Muscle of leg (tissue), 16 donors: ENCODE results near the gene DEDD2. TPM values are rescaled to one million over a fixed set of nuclear protein-coding genes. Genes with fewer than 3 reads are reported as not detected.
"Not testable (repeated sequence)": the region's sequence is repeated elsewhere in the genome, so short reads cannot be mapped to it uniquely, and the experiment has no call there.

Source experiments
- DNase-seq: peaks from one replicate; pipeline ENCODE4 v3.0.0; 2013
- H3K27ac ChIP-seq: one replicate; pipeline ENCODE4 v1.5.1; 2013; ENCODE audit warnings: mild to moderate bottlenecking, low read length, control low read depth
- H3K27me3 ChIP-seq: one replicate; pipeline ENCODE4 v1.6.1; 2013; ENCODE audit warnings: low read length; ENCODE audit not compliant: control insufficient read depth, insufficient read depth
- H3K36me3 ChIP-seq: one replicate; pipeline ENCODE4 v1.6.1; 2013; ENCODE audit warnings: low read length; ENCODE audit not compliant: control insufficient read depth, insufficient read depth
- H3K4me1 ChIP-seq: one replicate; pipeline ENCODE4 v1.6.1; 2013; ENCODE audit warnings: low read length; ENCODE audit not compliant: control insufficient read depth, insufficient read depth
- H3K4me3 ChIP-seq: one replicate; pipeline ENCODE4 v1.5.1; 2013; ENCODE audit warnings: low read length, control low read depth
- H3K9me3 ChIP-seq: replicated peaks from 2 replicates; pipeline ENCODE4 v1.6.1; 2013; ENCODE audit warnings: low read depth, low read length; ENCODE audit not compliant: control insufficient read depth
- WGBS: methylation state at CpG from one replicate; pipeline ENCODE4 v1.1.5; 2013; ENCODE audit warnings: missing lambda C conversion rate; ENCODE audit not compliant: insufficient coverage; 5-methylcytosine and 5-hydroxymethylcytosine counted together
- long read RNA-seq, 11 donors: transcript quantifications; one replicate each; lab custom pipeline, GENCODE V29; 2026
- polyA plus RNA-seq, 8 donors: library from polyadenylated mRNA; unstranded; fragments of 120-200 nt; gene quantifications; one replicate each; pipeline versions ENCODE4 v1.2.1 to v1.2.3, GENCODE V29; 2013; ENCODE audit warnings: inconsistent platforms in 1 of 8, low replicate concordance in 1 of 8; ENCODE audit not compliant: insufficient read length in 8 of 8, insufficient read depth in 1 of 8
- total RNA-seq: library from RNA; stranded (reverse); fragments of 120-200 nt; gene quantifications from one replicate; pipeline ENCODE4 v1.2.4, GENCODE V29; 2013

DEDD2 gene
- total RNA-seq = 11.7 TPM
- 10 to 100 TPM; 12.2 to 16.3 (median 13.9) TPM for polyA plus RNA-seq
- long read RNA-seq, donor 1, partial matches to known transcripts = 0 of 3 reads
- long read RNA-seq, donor 1, other reads (novel, unspliced or antisense) = 0 of 3 reads
- long read RNA-seq, donor 2, partial matches to known transcripts = 0 of 1 reads
- long read RNA-seq, donor 2, other reads (novel, unspliced or antisense) = 0 of 1 reads
- long read RNA-seq, donor 3, transcript DEDD2-205 (5 exons, 1,183 nt) = major isoform, 7 of 11 reads
- long read RNA-seq, donor 3, partial matches to known transcripts = 0 of 11 reads
- long read RNA-seq, donor 3, other reads (novel, unspliced or antisense) = 0 of 11 reads
- long read RNA-seq, donor 4, partial matches to known transcripts = 0 of 4 reads
- long read RNA-seq, donor 4, other reads (novel, unspliced or antisense) = 0 of 4 reads
- long read RNA-seq, donor 5, partial matches to known transcripts = 0 of 7 reads
- long read RNA-seq, donor 5, other reads (novel, unspliced or antisense) = 0 of 7 reads
- long read RNA-seq, donor 6, transcript DEDD2-205 (5 exons, 1,183 nt) = major isoform, 8 of 11 reads
- long read RNA-seq, donor 6, partial matches to known transcripts = 0 of 11 reads
- long read RNA-seq, donor 6, other reads (novel, unspliced or antisense) = 0 of 11 reads
- long read RNA-seq, donor 7, partial matches to known transcripts = 0 of 3 reads
- long read RNA-seq, donor 7, other reads (novel, unspliced or antisense) = 0 of 3 reads
- long read RNA-seq, donor 8, partial matches to known transcripts = 0 of 2 reads
- long read RNA-seq, donor 8, other reads (novel, unspliced or antisense) = 0 of 2 reads
- long read RNA-seq, donor 9, partial matches to known transcripts = 0 of 1 reads
- long read RNA-seq, donor 9, other reads (novel, unspliced or antisense) = 0 of 1 reads
- long read RNA-seq, donor 10, partial matches to known transcripts = 8 of 10 reads
- long read RNA-seq, donor 10, other reads (novel, unspliced or antisense) = 0 of 10 reads
- long read RNA-seq, donor 11, partial matches to known transcripts = 0 of 1 reads
- long read RNA-seq, donor 11, other reads (novel, unspliced or antisense) = 0 of 1 reads

- peak within 1 kb of the TSS; percentile 89 for H3K27ac ChIP-seq
- WGBS = 9% methylated on average over 53 of the region's 57 CpGs
- no peaks in the 10 kb centered on the region for H3K9me3 ChIP-seq
- H3K4me3 ChIP-seq = peak within 1 kb of the TSS; percentile 80
- H3K36me3 ChIP-seq = peaks cover 18% of the 10 kb centered on the region
- no peaks in the 10 kb centered on the region for H3K27me3 ChIP-seq
- peak; percentile 97 for DNase-seq
- peaks cover 35% of the 10 kb centered on the region for H3K4me1 ChIP-seq
Observed at GRCh38 chr19:42217520-42218437, at the start of gene DEDD2. DEDD2 (minus strand) TSS chr19:42217677; CDS start chr19:42217007, 670 bp downstream.

- WGBS = 83% methylated on average over 2 of the region's 25 CpGs
- not testable (repeated sequence) for H3K27me3 ChIP-seq, H3K36me3 ChIP-seq, H3K4me3 ChIP-seq, H3K9me3 ChIP-seq
- Histone ChIP-seq H3K4me1 (peaks cover 26% of the 10 kb centered on the region), H3K27ac (peak overlapping the region; percentile 100)
- peak; percentile 2 for DNase-seq
Observed at GRCh38 chr19:42266928-42267603, 49.6 kb upstream of the DEDD2 start.

- H3K4me3 ChIP-seq, H3K36me3 ChIP-seq, H3K27me3 ChIP-seq, DNase-seq, H3K27ac ChIP-seq, H3K9me3 ChIP-seq: not testable (repeated sequence)
- no CpG with 5 or more reads among the region's 4 CpGs for WGBS
- H3K4me1 ChIP-seq = peaks cover 21% of the 10 kb centered on the region
Observed at GRCh38 chr19:42266105-42266504, 48.6 kb upstream of the DEDD2 start.

GRCh38 chr19:42261763-42262162 is 44.3 kb upstream of the DEDD2 start:
- WGBS = no CpG with 5 or more reads among the region's 3 CpGs
- H3K27ac ChIP-seq = no peak overlapping the region

GRCh38 chr19:42257842-42258241 is 40.4 kb upstream of the DEDD2 start:
- not testable (repeated sequence) for H3K4me3 ChIP-seq, H3K27ac ChIP-seq, DNase-seq, H3K27me3 ChIP-seq, H3K9me3 ChIP-seq, H3K36me3 ChIP-seq
- WGBS = 83% methylated on average over 2 of the region's 3 CpGs
- H3K4me1 ChIP-seq = peaks cover 14% of the 10 kb centered on the region

More at GRCh38 chr19:42261763-42262162, 44.3 kb upstream of the DEDD2 start:
- Histone ChIP-seq H3K9me3 (no peaks in the 10 kb centered on the region), H3K4me1 (peaks cover 2% of the 10 kb centered on the region), H3K4me3 (no peak overlapping the region), H3K36me3 (no peaks in the 10 kb centered on the region), H3K27me3 (no peaks in the 10 kb centered on the region)
- no peak for DNase-seq

GRCh38 chr19:42255766-42256745 is 38.6 kb upstream of the DEDD2 start:
- Histone ChIP-seq H3K36me3 (no peaks in the 10 kb centered on the region), H3K27ac (peak overlapping the region; percentile 99), H3K4me1 (peaks cover 31% of the 10 kb centered on the region), H3K4me3 (peak overlapping the region; percentile 61), H3K9me3 (no peaks in the 10 kb centered on the region), H3K27me3 (no peaks in the 10 kb centered on the region)
- DNase-seq = peak; percentile 91
- WGBS = 1% methylated on average over 28 of the region's 38 CpGs

- peak; percentile 97 for DNase-seq
- Histone ChIP-seq H3K4me3 (peak within 1 kb of the TSS; percentile 99), H3K36me3 (peaks cover under 1% of the 10 kb centered on the region), H3K4me1 (peaks cover 41% of the 10 kb centered on the region), H3K27me3 (no peaks in the 10 kb centered on the region), H3K9me3 (no peaks in the 10 kb centered on the region), H3K27ac (peak within 1 kb of the TSS; percentile 99)
- under 1% methylated on average over 47 of the region's 75 CpGs for WGBS
Observed at GRCh38 chr19:42254850-42255765, 37.6 kb upstream of the DEDD2 start, which contains the start of gene ERF. ERF (minus strand) TSS chr19:42255128; CDS start chr19:42254999, 129 bp downstream.
